ENCODE data around the gene PRR20G.

Gene PRR20G

GRCh38 chr3:127250032-127250431, 37.8 kb downstream of the PRR20G start:
- DNase-seq: no peak
- in situ Hi-C loops (cut with MboI; ENCODE audit: low pct_unique_long_range_greater_than_20kb, low sequenced_read_pairs): no loop called here

DNA sequence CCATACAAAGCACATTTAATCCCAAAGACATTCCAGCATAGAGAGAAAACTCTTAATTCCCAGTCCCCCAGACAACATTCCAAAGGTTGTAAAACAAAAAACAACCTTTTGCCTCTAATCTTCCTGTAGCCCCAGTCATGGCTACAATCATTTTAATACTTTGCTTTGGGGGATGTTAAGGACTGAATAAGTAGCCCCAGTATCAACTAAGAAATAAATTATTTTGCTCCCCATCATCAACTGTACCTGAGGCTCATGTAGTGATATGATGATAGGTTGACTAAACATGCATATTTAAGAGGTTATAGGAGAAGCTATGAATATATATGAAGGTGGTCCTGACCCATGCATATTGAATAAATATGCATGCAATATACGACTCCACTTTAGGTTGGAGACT, 40.6 kb downstream of the PRR20G start:
- DNase-seq: no peak
- in situ Hi-C loops (cut with MboI; ENCODE audit: low pct_unique_long_range_greater_than_20kb, low sequenced_read_pairs): no loop called here

DNA sequence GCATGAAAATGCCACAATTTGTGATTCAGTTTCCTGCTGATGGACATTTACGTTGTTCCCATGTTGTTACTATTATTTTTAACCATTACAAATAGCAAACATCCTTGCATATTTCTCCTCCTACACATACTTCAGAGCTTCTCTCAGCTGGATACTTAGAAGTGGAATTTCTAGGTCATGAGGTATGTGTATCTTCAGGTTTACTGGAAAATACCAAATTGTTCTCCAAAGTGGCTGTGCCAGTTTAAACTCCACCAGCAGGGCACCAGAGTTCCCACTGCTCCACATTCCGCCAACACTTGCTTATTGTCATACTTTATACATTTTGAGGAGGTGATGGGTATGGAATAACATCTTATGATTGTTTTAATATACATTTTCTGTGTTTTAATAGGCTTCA, 49.2 kb downstream of the PRR20G start:
- DNase-seq: no peak
- in situ Hi-C loops (cut with MboI; ENCODE audit: low pct_unique_long_range_greater_than_20kb, low sequenced_read_pairs): no loop called here

- DNase-seq: no peak
- in situ Hi-C loops (cut with MboI; ENCODE audit: low pct_unique_long_range_greater_than_20kb, low sequenced_read_pairs): no loop called here
Observed at GRCh38 chr3:127237835-127238234, 50.0 kb downstream of the PRR20G start.

GRCh38 chr3:127235706-127236105, 52.1 kb downstream of the PRR20G start:
- no peak for DNase-seq

DNA sequence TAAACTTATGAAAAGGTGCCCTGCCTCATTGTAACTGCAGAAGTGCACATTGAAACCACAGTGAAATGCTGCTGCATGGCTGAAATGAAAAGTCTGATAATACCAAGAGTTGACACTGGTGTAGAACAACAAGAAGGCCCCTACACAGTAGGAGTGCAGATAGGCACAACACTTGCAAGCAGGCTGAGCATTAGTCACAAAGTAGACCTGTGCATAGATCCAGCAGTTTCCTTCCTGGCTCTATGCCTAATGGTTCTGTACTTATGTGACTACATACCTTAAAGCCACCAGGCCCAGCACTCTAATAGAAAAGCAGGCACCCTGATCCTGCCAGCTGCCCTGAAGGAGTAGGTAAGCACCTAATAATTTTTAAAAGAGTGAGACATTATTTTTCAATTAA, 53.1 kb downstream of the PRR20G start:
- in situ Hi-C loops (cut with MboI; ENCODE audit: low pct_unique_long_range_greater_than_20kb, low sequenced_read_pairs): no loop called here
- DNase-seq: no peak

More at GRCh38 chr3:127235706-127236105, 52.1 kb downstream of the PRR20G start:
- in situ Hi-C loops (cut with MboI; ENCODE audit: low pct_unique_long_range_greater_than_20kb, low sequenced_read_pairs): no loop called here

Data from KBM-7 (cell line).